HG03439 (cell line): Measurements from ENCODE around the gene RNF14.
A peak's percentile ranks its signal among the peaks of the same experiment; 100 is the strongest.

Experiments used
- ATAC-seq: cut with Tn5 transposase; IDR thresholded peaks from one replicate; pipeline ENCODE4 v1.9.1; 2021; ENCODE audit warnings: mild to moderate bottlenecking, moderate library complexity; ENCODE audit not compliant: unreplicated experiment

The RNF14 gene

DNA sequence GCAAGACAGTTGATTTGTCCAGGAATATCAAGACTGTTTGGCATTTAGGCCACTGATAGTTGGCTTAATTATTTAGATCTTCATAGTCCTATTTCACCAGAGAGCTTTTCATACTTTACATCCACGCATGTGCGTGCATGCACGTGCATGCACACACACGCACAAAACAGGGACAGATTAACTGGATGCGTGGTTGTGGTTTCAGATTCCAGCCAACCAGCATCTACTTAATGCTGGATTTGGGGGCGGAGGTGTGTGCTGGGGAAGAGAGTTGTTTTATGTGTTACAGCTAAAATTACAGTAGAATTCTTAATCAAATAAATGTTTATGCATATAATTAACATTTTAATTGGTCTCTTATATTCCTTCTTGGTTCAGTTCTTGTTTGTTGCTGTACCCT is 7.3 kb downstream of the RNF14 start:
- ATAC-seq = no peak

DNA sequence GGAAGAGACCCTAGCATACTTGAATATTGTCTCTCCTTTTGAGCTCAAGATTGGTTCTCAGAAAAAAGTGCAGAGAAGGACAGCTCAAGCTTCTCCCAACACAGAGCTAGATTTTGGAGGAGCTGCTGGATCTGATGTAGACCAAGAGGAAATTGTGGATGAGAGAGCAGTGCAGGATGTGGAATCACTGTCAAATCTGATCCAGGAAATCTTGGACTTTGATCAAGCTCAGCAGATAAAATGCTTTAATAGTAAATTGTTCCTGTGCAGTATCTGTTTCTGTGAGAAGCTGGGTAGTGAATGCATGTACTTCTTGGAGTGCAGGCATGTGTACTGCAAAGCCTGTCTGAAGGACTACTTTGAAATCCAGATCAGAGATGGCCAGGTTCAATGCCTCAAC is 9.5 kb downstream of the RNF14 start:
- ATAC-seq = no peak

- ATAC-seq = no peak
Observed at GRCh38 chr5:141982626-141983025, 13.7 kb downstream of the RNF14 start.

DNA sequence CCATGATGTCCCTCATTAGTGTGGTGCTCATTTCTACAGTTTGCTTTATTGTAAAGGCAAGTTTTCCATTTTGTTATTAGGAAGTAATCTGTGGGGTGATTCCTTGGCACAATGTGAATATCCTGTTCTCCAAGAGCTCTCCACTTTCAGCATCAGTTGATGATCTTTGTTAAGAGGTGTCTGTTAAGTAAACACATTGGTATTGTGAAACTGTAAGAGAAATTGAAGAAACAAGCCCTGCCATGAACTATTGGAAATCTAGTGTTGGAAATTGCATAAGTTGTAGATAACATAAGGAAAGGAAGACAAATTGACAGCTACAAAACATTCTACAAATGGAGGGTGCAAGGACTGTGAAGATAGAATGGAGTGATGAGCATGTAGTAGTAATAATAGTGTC is 17.2 kb downstream of the RNF14 start:
- ATAC-seq = no peak

DNA sequence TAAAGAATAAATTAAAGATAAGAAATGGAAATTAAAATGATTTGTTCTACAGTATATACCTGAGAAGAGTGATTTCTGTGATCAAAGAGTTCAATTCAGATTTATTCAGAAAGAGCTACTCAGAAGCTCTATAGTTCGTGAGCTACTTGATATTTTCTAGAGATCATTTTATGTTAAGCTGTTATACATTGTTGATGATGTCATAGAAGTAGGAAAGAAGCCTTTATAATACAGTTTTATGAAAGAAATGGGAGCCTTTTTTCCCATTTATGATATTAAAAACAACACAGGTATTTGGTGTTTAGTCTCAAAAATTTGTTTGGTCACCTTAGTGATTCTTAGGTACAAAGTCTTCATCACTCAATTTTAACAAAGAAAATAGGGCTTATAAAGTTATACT is 20.8 kb downstream of the RNF14 start:
- no peak for ATAC-seq

DNA sequence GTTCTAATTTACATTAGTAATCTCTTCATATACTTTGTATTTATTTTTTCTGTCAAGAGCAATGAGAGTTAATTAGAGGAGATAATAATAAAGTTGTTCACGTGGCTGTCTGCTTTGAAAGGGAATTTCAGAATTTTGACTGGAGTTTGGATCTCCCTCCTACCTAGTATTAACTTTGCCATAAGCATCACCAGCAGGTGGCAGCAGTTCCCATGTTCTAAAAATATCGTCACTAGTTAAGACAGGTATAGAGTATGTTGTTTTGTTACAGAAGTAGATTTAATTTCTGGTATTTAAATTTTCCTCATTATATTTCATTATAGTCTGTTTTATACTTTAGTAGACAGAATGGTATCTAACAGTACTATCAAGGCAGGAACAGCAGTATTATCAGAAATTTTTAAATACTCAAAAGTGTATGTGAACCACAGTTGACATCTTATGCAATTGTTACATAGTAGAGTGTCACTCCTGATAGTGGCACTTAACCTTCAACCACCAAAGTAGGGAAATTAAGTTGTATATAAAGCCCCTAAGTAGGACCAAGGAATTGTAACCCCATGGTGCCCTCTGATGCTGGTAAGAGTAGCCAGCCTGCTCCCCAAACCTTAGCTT is 23.6 kb downstream of the RNF14 start:
- ATAC-seq = no peak

GRCh38 chr5:141994511-141995136 is 25.7 kb downstream of the RNF14 start:
- no peak for ATAC-seq

DNA sequence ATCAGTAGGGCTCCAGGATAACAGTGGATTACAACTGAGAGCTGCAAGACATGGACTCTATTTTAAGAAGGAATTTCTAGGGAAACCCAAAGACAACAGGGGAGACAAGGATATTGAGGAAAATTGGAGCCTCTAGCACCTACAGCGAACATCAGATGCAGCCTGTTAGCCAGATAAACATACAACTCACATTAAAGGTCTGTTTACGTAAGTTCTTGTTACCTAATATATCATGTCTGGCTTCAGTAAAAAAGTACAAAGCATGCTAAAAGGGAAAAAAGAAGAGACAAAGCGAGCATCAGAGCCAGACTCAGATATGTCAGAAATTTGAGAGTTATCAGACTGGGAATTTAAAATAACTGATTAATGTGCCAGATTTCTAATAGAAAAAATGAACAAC is 26.8 kb downstream of the RNF14 start:
- no peak for ATAC-seq

DNA sequence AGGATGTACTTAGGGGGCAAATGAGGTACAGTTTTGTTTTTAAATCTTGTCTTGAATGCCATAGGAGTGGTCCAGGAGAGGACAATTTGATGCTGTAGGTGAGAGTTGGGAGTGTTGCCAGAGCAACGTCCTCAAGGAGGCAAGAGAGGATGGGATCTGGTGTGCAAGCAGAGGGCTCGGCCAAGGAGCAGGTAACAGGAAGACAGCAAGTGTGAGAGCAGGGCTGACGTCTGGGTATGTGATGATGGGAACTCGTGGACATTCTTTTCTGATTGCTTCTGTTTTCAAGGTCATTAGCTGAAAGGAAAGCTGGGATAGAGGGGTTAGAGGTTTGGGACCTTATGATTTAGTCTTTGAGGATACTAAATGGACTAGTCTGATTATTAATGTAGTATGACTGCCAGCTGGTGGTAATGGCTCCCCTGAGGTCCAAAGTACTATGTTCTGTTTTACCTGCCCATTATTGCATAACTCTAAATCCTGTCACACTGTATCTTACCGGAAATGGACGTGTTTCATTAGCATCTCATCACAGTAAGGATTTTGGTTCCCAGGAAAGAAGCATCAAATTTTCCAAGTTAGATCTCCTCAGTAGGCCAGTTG is 28.6 kb downstream of the RNF14 start:
- ATAC-seq = no peak

DNA sequence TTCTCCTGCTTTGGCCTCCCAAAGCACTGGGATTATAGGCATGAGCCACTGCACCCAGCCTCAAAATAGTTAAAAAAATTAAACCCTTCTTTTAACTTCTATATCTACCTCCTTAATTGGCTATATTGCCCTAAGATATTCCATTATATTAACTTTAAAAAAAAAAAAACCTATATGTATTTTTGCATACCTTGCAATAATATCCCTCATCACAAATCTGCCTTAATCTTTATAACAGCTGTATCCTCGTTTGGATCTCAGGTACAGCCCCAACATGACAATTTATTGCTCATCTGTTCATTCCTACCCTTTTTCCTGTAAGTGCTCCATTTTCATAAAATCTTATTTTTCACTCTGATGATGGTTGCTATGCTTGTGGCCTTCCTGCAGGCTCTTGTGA is 31.3 kb downstream of the RNF14 start:
- ATAC-seq = no peak

DNA sequence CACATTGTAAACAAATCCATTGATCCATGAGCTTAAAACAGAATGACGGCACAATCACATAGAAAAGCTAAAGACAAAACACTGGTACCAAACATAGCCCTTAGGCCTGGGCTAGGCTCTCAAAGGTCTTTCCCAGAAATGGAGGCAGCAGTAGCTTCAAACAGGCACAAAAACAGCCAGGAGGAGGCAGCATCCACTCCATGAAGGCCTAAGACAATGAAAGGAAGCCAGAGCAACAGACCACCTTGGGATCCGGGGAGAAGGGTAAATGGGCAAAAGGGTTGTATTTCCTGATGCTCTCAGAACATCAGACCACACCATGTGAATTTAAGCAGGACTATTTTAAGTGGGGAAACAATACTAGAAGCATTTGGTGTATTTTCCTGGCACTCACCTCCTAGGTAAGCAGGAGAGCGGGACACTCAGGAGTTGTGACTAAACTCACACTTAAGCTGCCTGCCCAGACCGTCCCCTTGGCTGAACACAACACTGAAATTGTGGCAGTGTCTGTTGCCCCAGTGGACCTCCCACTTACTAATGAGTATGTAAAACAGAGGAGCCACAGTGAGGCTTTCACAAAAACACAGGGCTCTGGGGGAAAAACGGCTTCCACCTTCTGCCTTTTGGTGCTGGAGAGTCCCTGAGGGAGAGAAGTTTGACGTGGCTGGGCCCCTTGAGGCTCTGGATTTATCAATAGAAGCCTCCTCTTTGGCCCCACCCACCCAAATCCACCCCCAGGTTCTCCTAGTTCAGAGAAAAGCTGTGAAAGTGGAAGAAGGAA is 32.0 kb downstream of the RNF14 start:
- no peak for ATAC-seq

DNA sequence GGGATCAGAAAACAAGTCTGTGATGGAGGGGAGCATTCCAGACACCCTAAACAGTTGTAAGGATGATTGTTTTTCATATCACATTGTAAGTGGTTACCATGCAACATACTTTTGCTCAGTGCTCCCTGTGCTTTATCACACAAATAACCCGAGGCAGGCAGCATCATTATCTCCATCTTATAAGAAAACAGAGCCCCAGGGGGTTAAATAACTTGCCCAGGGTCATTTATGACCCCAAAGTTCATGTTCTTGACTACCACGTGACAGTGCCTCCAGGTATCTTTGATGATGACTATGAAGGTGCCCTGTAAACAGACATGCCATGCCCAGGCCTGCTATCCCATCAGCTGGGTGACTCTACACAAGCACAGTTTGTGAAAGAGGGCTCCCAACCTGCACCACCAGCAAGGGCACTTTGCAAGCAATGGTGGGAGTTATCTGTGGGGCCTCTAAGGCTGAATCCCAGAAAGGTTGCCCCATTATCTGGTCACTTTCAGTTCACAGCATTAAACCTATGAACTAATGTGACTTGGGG is 34.4 kb downstream of the RNF14 start:
- no peak for ATAC-seq

DNA sequence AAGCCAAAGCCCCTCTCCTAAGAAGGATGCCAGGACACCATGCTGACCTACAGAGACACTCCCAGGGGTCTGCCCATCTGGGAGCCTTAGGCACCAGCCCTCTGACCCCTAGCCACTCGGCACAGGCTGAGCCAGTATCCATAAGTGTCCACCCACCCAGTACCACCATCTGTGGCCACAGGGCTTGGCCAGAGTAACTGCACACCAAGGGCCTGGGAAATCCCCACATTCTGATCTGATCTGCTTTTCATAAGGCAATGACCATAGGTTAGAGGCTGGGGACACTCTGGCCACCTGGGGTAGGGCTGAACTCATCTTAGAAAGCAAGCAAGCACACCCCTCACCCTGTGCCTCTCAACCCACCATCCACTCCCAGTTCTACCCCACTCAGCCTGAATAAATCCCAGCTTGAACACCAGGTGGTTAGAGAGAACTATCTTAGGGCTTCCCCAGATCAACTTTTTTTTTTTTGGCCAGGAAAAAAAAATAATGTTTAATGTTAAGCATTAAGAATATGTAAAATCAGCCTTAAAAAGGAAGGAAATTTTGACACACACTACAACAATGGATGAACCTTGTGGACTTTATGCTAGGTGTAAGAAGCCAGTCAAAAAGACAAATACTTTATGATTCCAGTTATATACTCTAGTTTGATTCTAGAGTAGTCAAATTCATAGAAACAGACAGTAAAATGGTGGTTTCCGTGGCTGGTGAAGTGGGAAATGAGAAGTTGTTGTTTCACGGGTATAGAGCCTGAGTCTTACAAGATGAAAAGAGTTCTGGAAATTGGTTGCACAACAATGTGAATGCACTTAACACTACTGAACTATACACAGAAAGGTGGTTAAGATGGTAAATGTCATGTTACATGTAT is 37.7 kb downstream of the RNF14 start:
- ATAC-seq = no peak

- no peak for ATAC-seq
Observed at GRCh38 chr5:142007237-142007544, 38.3 kb downstream of the RNF14 start.

DNA sequence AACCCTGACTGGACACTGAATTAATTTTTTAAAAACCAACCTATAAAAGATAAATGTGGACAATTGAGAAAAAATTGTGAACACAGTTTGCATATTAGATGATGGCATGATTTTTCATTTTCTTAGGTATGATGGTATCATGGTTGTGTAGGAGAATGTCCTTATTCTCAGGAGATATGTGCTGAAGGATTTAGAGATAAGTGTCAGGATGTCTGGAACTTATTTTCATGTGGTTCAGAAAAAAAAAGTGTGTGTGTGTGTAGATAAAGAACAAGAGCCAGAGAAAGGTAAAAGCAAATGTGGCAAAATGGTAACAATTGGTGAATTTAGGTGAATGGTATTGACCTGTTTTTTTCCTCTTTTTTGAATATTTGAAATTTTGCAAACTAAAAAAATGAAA is 39.9 kb downstream of the RNF14 start:
- ATAC-seq = no peak

- ATAC-seq = no peak
Observed at GRCh38 chr5:142009886-142010285, 41.0 kb downstream of the RNF14 start.

DNA sequence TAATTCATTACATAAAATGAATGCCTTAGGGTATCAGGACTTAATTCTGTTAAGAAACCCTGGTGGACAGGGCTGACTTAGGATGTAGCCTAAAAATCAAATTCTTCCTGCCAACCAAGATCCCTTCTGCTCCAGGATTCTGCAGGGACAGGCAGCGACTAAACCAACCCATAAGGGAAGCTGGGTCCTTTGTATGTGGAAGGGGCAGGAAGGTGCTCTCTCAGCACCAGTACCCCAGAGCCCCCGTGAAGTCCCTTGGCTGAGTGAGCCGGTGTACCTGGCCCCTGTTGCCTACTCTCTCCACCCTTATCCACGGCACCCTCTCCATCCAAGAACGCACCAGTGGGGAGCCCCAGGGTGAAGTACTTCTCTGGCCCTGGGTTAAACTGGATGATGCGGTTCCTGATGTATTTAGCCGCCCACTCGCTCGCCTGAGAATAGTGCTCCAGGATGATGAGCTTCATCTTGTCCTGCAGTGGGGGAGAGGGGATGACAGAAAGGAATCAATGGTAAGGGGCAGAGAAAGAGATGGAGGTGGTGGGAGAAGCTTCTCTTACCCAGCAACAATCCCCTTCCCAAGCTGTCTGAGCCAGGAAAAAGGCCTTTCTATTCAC is 42.8 kb downstream of the RNF14 start:
- no peak for ATAC-seq

DNA sequence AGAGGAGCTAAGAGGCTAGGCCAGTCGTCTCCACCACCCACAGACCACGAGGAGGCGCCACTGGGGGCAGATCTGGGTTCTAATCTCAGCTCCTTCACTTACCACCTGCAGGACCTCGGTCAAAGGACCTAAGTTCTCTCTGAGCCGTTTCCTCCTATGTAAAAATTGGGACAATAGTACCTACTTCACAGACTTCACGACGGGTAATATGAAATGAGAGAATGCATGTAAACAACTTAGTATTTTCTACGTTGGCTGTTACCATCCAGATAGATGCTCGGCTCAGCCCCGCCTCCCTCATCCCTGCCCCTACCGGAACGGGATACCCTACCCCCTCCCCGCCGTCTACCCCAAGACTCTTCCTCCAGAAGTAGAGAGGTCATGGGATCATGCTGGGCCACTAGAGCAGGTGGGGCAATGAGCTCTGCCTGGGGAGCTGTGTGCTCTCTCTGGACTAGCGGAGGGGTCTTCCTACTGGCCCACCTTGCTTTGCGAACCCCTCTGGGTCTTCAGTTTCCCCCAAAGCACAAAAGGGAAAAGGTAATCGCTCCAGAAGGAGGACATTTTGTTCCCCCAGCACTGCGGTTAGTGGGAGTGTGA is 43.4 kb downstream of the RNF14 start:
- no peak for ATAC-seq

DNA sequence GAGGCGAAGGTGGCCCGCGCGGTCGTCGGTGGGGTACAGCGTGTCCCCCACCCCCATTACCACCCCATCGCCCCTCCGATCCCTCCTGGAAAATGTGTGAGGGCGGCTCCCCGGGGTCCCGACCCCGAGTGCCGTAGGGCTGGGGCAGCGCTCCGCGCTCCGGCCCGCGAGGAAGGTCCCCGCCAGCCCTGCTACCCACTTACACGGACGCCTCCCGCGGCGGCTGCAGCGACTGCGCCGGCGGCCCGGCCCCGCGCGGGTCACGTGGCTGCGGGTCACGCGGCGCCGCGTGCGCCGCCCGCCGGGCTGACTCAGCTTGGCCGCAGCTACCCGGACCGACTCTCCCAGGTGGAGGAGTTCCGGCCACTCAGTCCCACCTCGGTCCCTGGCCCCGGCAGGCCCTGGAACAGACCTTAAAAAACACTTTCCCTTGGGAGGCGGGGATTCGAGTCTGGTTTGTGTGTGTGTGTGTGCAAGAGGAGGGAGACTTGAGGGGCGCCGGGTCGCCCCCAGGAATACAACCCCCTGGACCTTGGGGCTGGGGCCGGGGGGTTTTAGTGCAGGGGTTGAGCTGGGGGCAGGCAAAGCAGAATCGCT is 44.0 kb downstream of the RNF14 start, which contains the start of gene GNPDA1:
Gene GNPDA1, minus strand, starts transcription at position 236 of the 597 bp plus-strand sequence. CDS start 992 bp downstream, outside the sequence.
- ATAC-seq = peak; percentile 55
